Ramos (cell line): ENCODE data around the gene DIO1.

Experiments used
- in situ Hi-C: fragments of 300-500 bp; cut with MboI; formaldehyde crosslinking; loops from one replicate; pipeline ENCODE4 v1.14.3; 2022; ENCODE audit warnings: low sequenced_read_pairs; ENCODE audit not compliant: unreplicated experiment

Gene DIO1

DNA sequence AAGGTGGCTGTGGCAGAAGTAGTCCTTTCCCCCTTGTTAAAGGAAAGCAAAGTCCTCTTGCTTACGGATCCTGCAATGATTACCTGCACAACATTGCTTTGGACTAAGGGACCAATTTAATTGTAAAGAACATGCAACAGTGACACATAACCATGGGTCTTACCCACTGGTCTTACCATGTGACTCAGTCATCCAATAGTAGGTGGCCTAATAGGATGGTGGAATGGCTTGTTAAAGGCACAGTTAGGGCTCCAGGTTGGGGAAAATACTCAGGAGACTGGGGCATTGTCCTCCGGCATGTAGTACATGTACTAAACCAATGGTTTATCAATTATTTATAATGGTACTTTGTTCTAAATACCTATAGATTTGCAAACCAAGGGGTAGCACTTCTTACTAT, 2.3 kb upstream of the DIO1 start:
- in situ Hi-C loops = no loop called here

DNA sequence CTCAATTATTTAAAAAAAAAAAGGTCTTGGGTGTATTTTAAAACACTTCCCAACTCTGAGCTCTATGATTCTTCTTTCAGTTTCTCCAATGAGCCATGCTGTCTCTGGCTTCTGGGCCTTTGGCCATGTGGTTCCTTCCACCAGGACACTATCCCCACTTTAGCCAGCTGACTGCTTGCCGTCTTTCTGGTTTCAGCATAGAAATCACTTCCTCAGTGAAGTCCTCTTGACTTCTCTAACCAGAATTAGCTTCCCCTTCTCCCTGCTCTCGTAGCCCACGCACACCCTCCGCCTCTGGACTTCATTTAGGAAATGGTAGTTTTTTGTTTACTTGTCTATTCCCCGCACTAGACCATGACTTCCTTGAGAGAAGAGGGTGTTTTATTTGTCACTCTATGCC, 1.1 kb upstream of the DIO1 start:
- in situ Hi-C loops = no loop called here

- in situ Hi-C loops = no loop called here
Observed at GRCh38 chr1:53894644-53895043, 657 bp downstream of the DIO1 start.

DNA sequence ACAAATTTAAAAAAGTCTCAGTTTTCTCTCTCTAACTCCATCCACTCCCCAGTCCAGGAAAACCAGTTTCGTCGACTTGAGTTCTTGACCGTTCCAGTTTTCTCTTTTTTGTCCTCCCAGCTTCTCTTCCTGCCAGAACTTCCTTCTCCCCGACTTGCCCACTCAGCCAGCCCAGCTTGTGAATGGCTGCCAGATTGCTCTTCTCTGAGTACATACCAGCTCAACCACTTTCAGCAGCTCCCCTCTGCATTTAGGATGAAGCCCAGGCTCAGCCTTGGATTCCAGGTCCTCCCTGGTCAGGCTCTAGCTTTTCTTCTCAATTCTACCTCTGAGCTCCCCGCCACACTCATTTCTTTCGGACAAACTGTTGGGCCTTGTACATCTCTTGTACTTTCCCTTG, 1.4 kb downstream of the DIO1 start:
- in situ Hi-C loops = no loop called here

- in situ Hi-C loops = no loop called here
Observed at GRCh38 chr1:53896635-53897229, 2.7 kb downstream of the DIO1 start.

DNA sequence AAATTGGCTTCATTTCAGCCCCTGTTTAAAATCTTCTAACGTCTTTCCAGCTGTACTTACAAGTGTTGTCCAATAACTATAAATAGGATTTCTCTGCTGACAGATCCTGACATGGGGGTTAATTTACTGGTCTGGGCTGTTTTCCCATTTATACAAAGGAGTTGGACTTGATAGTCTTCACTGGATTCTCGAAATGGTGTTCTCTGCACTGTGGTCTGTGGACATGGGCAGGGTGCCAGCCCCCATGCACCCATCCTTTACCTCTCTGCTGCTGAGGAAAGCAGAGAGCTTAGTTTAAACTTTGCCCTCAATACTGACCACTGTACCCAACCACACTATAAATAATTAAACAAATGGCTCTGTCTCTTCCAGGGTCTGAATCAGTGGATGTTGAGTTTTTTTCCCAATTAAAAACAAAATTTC, 5.2 kb downstream of the DIO1 start:
- in situ Hi-C loops = no loop called here

GRCh38 chr1:53899708-53900107, 5.7 kb downstream of the DIO1 start:
- in situ Hi-C loops = no loop called here

GRCh38 chr1:53902235-53903138, 8.5 kb downstream of the DIO1 start:
- in situ Hi-C loops = no loop called here

- in situ Hi-C loops = no loop called here
Observed at GRCh38 chr1:53905509-53905908, 11.5 kb downstream of the DIO1 start.

GRCh38 chr1:53906121-53906520, 12.1 kb downstream of the DIO1 start:
- in situ Hi-C loops = no loop called here

- in situ Hi-C loops = no loop called here
Observed at GRCh38 chr1:53909946-53910345, 16.0 kb downstream of the DIO1 start.

DNA sequence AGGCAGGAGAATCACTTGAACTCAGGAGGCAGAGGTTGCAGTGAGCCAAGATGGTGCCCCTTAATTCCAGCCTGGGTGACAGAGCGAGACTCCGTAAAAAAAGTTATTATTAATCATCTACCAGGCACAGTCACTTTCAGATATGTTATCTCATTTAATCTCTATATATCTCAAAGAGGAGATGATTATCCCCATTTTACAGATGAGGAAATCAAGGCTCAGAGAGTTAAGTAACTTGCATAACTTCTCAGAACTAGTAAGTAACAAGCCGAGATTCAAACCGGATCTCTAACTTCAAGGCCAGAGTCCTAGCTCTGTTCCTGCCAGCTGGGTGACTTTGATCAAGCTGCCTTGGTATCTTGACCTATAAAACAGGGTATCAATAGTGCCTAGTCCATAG, 17.5 kb downstream of the DIO1 start:
- in situ Hi-C loops = no loop called here

- in situ Hi-C loops = no loop called here
Observed at GRCh38 chr1:53913352-53914033, 19.5 kb downstream of the DIO1 start.

DNA sequence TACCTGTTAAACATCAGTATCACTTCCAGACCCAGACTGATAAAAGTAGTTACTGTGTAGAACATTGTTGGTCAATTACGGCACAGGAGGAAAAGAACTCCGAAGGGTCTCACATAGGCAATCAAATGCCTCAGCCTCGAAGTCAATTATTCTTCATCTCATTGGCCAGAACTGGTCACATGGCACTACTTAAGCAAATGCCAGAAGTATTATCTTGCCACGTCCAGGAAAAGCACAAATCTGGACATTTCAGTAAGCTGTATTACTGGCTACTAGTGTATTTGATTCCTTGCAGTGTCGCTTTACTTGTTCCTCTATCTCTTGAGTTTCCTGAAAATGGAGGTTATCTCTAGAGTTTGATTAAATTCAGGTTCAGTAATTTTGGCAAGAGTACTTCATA, 24.4 kb downstream of the DIO1 start:
- in situ Hi-C loops = no loop called here

DNA sequence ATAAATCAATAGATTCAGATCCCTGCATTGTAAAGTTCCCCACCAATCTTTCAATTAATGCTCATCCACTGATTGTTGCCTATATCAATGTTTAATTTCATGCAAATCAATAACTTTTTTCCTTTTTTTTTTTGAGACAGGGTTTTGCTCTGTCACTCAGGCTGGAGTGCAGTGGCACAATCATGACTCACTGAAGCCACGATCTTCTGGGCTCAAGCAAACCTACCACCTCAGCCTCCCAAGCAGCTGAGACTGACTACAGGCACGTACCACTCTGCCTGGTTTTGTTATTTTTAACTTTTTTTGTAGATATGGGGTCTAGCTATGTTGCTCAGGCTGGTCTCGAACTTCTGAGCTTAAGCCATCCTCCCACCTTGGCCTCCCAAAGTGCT, 25.7 kb downstream of the DIO1 start:
- in situ Hi-C loops = no loop called here

- in situ Hi-C loops = no loop called here
Observed at GRCh38 chr1:53927376-53927881, 33.4 kb downstream of the DIO1 start.

GRCh38 chr1:53929246-53929960, 35.4 kb downstream of the DIO1 start:
- in situ Hi-C loops = no loop called here

- in situ Hi-C loops = no loop called here
Observed at GRCh38 chr1:53930932-53931331, 36.9 kb downstream of the DIO1 start.

DNA sequence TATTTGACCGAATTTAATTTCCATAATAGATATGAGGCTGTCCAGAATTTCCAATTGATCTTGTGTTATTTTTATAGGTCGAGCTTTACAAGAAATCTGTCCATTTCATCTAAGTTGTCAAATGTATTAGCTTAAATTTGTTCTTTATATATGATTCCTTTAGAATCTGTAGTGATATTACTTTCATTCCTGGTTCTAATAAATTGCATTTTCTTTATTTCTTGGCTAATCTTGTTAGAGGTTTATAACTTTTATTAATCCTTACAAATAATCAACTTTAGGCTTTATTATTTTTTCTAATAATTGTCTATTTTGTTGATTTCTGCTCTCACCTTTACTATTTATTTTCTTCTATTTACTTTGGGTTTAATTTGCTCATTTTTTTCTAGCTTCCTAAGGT, 37.5 kb downstream of the DIO1 start:
- in situ Hi-C loops = no loop called here

GRCh38 chr1:53934170-53934765, 40.3 kb downstream of the DIO1 start:
- in situ Hi-C loops = no loop called here
